Putamen (tissue), 1 donor: Measurements from ENCODE around the gene LRRC75B.
"Not testable (repeated sequence)": the region's sequence is repeated elsewhere in the genome, so short reads cannot be mapped to it uniquely, and the experiment has no call there.

Experiments used
- DNase-seq: peaks from one replicate; pipeline ENCODE4 v3.0.0-alpha.2; 2016; ENCODE audit warnings: low spot score

The LRRC75B gene

DNA sequence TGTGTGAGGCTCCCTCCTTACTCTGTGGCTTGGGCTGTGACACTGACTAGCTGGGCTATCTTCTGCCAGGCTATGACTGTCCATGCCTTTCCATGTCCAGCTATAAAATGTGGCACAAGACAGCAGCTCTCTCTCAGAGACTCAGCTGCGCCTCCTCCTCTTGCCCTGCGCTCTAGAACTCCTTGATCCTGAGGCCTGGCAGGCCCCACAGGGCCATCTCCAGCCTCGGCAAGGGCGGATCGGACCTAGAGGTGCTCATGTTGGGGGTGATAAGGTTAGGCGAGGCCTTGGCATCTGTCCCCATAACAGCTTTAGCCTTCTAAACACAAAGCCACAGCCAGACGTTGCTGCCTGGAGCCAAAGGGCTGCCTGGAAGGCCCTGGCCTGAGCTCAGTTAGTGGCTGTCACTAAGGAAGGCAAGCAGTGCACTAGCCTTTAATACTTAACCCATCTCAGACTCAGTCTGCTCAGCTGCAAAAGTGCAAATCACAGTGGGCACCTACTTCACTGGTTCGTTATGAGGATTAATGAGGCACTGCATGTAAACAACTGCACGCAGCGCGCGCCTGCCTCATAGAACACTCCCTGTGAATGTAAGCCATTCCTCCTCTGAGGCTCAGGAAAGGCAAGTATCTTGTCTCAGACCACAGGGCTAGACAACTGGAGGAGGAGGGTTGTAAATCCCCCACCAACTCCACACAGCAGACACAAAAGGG, 39.1 kb downstream of the LRRC75B start:
- DNase-seq: no peak

DNA sequence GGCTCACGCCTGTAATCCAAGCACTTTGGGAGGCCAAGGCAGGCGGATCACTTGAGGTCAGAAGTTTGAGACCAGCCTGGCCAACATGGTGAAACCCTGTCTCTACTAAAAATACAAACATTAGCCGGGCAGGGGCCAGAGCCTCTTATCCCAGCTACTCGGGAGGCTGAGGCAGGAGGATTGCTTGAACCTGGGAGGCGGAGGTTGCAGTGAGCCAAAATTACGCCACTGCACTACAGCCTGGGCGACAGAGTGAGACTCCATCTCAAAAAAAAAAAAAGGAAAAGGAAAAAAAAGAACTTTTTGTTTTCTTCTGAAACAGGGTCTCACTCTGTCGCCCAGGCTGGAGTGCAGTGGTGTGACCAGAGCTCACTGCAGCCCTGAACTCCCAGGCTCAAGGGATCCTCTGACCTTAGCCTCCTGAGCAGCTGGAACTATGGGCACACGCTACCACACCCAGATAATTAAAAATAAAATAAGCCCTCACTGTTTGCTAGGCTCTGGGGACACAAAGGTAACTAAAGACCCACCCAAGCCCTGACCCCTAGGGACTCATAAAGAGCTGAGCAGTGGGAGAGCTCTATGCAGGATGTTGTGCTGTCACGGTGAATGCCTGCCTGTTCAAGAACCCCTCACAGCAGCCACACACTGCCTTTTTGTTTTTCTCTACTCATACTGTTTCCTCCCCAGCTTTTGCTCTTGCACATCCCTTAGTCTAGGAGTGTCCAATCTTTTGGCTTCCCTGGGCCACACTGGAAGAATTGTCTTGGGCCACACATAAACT, 40.2 kb downstream of the LRRC75B start:
- not testable (repeated sequence) for DNase-seq

- DNase-seq: no peak
These were observed 41.9 kb downstream of the LRRC75B start for GRCh38 chr22:24550902-24551435.

DNA sequence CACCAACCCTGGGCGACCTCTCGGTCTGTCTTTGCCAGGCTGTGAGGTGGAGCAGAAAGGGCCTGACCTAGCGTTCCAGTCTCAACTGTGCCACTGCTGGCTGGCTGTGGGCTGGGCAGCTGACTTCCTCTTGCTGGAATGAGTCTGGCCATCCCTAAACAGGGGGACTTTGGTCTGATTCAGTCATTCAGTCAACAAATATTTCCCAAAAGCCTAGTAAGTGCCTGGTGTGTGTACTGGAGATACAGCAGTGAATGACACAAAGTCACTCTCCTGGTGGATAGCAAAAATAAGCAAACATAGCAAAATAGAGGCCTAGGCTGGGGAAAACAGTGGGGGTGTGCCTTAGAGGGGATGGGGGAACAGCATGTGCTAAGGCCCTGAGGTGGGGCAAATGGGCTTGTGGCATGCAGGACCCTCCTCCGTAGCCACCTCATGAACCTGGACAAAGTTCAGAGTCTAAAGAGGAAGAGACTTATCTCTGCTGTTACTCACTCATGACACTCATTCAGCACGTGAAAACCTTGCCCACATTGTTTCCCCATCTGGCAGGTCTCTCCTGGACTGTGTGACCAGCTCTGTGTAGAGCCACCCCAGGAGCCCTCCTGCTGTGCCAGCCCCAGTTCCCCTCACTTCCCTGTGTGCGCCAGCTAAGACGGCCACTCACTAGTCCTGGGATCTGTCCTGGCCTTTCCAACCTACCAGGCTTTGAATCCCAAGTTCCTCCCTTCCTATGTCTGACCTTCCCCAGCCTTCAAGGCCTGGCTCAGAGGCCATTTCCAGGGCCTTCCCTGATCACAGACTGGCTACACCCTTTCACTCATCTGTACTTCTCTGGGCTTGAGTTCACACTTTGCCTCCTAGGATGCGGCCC, 42.6 kb downstream of the LRRC75B start:
- no peak for DNase-seq

DNA sequence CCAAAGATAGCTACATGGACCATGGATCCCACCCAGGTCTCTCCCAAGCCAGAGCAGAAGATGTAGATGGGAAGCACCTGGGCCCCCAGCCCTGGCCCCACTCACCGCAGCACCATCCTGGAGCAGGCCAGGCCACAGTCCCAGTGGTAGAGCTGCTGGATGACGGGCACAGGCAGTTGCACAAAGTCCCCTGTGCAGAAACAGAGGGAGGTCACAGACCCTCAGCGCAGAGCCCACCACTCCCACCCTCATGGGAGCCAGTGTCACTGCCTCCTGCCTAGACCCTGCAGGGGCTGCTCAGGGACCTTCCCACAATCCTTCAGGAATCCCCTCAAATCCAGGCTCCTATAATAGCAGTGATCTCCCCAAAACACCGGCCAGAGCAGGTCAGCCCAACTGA, 44.1 kb downstream of the LRRC75B start:
- DNase-seq: no peak

DNA sequence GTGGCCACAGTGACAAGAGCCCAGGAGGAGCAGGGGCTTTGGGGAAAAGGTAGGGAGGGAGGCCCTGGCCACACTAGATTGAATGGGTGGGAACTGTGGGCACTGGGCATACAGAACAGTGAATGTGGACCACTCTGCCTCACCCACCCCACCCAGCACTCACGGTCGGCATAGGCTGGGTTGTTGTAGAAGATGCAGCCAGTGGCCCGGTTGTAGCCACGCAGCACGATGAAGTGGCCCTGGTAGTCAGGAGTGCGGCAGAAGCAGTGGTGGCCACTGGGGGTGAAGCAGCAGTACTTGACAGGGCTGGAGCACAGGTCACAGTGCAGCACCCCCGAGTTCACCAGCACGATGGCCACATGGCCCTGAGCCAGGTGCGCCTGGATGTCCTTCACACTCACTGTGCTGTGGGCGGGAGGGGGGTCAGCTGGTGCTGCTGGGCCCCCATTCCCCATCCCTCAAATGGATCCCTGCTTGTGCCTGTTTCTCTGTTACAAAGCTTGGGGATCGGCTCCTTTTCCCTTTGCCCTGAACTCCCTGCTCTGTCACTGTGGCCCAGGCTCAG, 49.1 kb downstream of the LRRC75B start:
- DNase-seq: no peak

- no peak for DNase-seq
These were observed 49.7 kb downstream of the LRRC75B start for GRCh38 chr22:24543185-24543601.

- no peak for DNase-seq
These were observed 50.2 kb downstream of the LRRC75B start for GRCh38 chr22:24542641-24543040.

DNA sequence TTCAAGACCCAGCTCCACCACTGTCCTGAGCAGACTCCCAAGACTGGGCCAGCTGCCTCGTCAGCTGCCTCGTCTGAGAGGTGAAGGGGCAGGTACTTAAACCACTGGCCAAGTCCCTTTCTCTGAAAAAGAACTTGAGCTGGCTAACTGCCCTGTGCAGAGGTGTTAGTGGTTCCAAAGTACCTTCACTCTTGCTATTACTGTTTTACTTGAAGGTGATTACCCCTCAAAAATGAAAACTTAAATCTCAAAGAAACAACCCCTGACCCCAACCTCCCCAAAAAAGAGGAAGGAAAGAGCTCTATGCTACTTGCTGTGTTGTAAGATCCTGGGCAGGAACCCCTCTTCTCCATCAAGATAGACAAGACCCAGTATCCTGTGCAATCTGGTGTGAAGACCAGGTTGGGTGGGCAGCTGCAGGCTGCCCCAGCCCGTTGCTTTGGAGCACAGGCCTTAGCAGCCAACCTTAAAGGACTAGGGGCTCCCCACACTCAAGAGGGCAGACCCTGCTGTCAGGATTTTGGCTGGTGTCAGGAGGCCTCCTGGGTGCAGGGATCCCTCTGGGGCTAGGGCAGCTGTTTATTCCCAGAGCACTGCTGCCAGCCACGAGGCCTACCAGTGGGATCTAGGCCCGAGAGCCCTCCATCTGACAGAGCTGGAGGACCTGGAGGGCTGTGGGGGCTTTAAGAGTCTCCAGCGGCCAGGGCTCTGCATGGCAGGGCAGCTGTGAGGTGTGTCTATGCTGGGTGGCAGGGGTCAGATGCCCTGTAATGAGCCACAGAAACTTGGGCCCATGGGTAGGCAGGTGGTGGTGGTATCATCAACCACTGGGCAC, 51.0 kb downstream of the LRRC75B start:
- DNase-seq: no peak

DNA sequence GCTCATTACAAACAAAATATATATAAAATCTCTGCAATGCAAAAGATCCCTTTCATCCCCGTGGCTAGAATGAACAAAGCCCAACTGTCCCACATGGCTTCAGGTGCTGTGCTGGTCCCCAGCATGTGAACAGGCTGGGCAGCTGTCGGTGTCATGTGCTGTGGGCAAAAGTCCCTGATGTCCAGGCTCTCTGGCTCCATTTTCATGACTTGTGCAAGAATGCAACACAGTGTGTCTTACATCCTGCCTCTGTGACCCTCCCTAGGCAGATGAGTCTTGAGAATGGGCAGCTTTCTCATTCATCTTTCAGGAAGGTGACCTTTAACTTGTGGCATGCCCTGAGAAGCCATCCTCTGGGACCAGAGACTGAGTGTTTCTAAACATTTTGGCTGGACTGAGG, 52.4 kb downstream of the LRRC75B start:
- DNase-seq: no peak

- DNase-seq: no peak
These were observed 56.8 kb downstream of the LRRC75B start for GRCh38 chr22:24536089-24536488.
